Calu3 (cell line): ENCODE results near the gene C1QTNF4. TPM values are rescaled to one million over a fixed set of nuclear protein-coding genes. Genes with fewer than 3 reads are reported as not detected.

Source experiments
- BruUV-seq: library from RNA; stranded (reverse); fragments of 400-500 nt; replicated peaks from 2 replicates; lab custom pipeline; 2021; lab: Mats Ljungman, UMichigan
- CTCF ChIA-PET: fragments of 300-600 bp; sonication (Branson Sonifier 250); formaldehyde crosslinking; loops from one replicate; lab custom pipeline; 2022; ENCODE audit warnings: antibody characterized with exemption; lab: Charles Lee
- DNase-seq: peaks from one replicate; pipeline ENCODE4 v3.0.0; 2022
- H3K27ac Mint-ChIP-seq: one replicate; pipeline ENCODE4 v1.8.0; 2022; ENCODE audit warnings: mixed read lengths; ENCODE audit not compliant: unreplicated experiment
- H3K27me3 Mint-ChIP-seq: one replicate; pipeline ENCODE4 v1.8.0; 2022; ENCODE audit warnings: mixed read lengths; ENCODE audit not compliant: unreplicated experiment
- H3K36me3 Mint-ChIP-seq: one replicate; pipeline ENCODE4 v1.8.0; 2022; ENCODE audit warnings: mild to moderate bottlenecking, moderate library complexity, mixed read lengths; ENCODE audit not compliant: insufficient read depth, unreplicated experiment
- H3K4me1 Mint-ChIP-seq: one replicate; pipeline ENCODE4 v1.8.0; 2022; ENCODE audit warnings: mild to moderate bottlenecking, low read depth, mixed read lengths; ENCODE audit not compliant: unreplicated experiment
- H3K4me3 Mint-ChIP-seq: one replicate; pipeline ENCODE4 v1.8.0; 2022; ENCODE audit warnings: mild to moderate bottlenecking, low read depth, moderate library complexity, mixed read lengths; ENCODE audit not compliant: unreplicated experiment
- H3K9me3 Mint-ChIP-seq: one replicate; pipeline ENCODE4 v1.8.0; 2022; ENCODE audit warnings: low read depth, mixed read lengths; ENCODE audit not compliant: unreplicated experiment
- intact Hi-C: fragments of 100-400 bp; cut with micrococcal nuclease; formaldehyde crosslinking; loops from one replicate; pipeline ENCODE4 v1.10.0; 2022; ENCODE audit not compliant: unreplicated experiment
- total RNA-seq: library from RNA; stranded (reverse); gene quantifications from 2 replicates; pipeline ENCODE4 v1.2.3, GENCODE V29; 2022
- TF ChIP-seq, protein P1 (sequence below): fragments of 200-600 bp; IDR thresholded peaks from one replicate; pipeline ENCODE4 v1.8.0; 2022; ENCODE audit warnings: antibody characterized with exemption; ENCODE audit not compliant: unreplicated experiment

The C1QTNF4 gene
- total RNA-seq, 1 experiment from 2014 or later: not detected

DNA sequence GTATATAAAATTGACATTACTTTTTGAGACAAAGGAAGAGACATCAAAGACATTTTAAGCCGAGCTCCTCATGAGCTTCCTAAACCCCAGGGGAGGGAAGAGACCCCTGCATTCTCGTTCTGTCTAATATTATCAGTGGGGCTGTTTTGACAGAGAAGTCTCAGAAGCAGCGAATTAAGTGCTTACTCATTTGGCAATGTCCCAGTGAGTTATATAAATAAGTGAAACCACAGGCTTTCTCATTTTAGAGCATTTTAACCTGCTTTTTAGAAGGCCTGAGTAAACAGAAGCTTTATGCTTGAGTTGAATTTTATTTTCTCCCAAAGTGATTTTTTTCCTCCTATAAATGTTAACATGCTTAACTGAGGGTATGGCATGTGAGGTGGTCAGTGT is 23.2 kb upstream of the C1QTNF4 start:
- no TSS peak for BruUV-seq
- intact Hi-C loops: no loop called here
- Mint-ChIP-seq H3K27me3 (no peaks in the 10 kb centered on the region), H3K4me1 (no peaks in the 10 kb centered on the region), H3K36me3 (peaks cover 27% of the 10 kb centered on the region), H3K4me3 (no peak overlapping the region), H3K9me3 (no peaks in the 10 kb centered on the region), H3K27ac (no peak overlapping the region)
- TF ChIP-seq, protein P1, sequence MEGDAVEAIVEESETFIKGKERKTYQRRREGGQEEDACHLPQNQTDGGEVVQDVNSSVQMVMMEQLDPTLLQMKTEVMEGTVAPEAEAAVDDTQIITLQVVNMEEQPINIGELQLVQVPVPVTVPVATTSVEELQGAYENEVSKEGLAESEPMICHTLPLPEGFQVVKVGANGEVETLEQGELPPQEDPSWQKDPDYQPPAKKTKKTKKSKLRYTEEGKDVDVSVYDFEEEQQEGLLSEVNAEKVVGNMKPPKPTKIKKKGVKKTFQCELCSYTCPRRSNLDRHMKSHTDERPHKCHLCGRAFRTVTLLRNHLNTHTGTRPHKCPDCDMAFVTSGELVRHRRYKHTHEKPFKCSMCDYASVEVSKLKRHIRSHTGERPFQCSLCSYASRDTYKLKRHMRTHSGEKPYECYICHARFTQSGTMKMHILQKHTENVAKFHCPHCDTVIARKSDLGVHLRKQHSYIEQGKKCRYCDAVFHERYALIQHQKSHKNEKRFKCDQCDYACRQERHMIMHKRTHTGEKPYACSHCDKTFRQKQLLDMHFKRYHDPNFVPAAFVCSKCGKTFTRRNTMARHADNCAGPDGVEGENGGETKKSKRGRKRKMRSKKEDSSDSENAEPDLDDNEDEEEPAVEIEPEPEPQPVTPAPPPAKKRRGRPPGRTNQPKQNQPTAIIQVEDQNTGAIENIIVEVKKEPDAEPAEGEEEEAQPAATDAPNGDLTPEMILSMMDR: no peak
- CTCF ChIA-PET: no interaction called here
- no peak for DNase-seq

DNA sequence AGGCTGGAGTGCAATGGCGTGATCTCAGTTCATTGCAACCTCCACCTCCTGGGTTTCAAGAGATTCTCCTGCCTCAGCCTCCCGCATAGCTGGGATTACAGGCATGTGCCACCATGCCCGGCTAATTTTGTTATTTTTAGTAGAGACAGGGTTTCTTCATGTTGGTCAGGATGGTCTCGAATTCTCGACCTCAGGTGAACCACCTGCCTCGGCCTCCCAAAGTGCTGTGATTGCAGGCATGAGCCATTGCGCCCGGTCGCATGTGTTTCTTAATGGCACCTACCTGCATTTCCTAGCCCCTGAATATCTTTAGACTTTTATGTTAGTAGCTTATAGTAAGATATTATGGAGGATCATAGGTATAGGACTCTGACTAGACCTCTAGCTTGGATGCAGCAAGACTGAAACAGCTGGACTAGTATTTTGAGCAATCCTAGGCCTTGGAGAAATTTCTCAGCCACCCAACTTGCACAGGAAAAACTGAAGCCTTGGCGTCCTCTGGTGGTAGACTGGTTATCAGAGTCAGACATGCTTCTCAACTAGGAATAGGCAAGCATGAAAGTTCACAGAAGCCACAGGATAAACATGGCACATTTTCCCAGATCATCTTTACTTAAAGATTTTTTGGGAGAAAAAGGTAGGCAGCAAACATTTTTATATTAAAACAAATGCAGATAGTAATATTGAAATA is 22.7 kb upstream of the C1QTNF4 start:
- Mint-ChIP-seq H3K4me1 (no peaks in the 10 kb centered on the region), H3K4me3 (no peak overlapping the region), H3K36me3 (peaks cover 23% of the 10 kb centered on the region), H3K9me3 (no peaks in the 10 kb centered on the region), H3K27ac (no peak overlapping the region), H3K27me3 (no peaks in the 10 kb centered on the region)
- TF ChIP-seq, protein P1: no peak
- peak; percentile 25 for DNase-seq
- intact Hi-C loops: no loop called here
- no TSS peak for BruUV-seq
- CTCF ChIA-PET: no interaction called here

DNA sequence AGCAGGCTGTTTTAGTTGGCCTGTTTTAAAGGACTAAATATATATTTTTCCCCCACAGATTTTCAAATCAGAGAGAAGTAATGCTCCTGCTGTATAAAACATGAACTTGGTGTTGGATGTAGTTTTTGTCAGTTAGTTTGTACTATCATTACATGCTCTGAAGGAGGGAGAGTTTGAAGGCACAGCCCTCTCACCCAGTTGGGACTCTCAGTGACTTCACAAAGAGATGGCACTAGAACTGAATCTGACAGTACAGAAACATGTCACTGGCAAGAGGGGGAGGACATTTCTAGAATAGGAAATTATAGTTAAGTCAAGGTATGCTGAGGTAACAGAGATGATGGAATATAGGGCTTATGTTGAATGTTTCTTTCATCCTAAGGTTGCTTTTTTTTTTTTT is 21.0 kb upstream of the C1QTNF4 start:
- TF ChIP-seq, protein P1: no peak
- Mint-ChIP-seq H3K4me3 (no peak overlapping the region), H3K4me1 (no peaks in the 10 kb centered on the region), H3K36me3 (peaks cover 16% of the 10 kb centered on the region), H3K9me3 (no peaks in the 10 kb centered on the region), H3K27ac (no peak overlapping the region), H3K27me3 (no peaks in the 10 kb centered on the region)
- DNase-seq: no peak
- CTCF ChIA-PET: interaction anchor here (0.7 kb wide), 1 partner anchor 215 kb away, joined by 4 read pairs; no protein-coding TSS in a partner anchor
- intact Hi-C loops: no loop called here
- BruUV-seq: no TSS peak

DNA sequence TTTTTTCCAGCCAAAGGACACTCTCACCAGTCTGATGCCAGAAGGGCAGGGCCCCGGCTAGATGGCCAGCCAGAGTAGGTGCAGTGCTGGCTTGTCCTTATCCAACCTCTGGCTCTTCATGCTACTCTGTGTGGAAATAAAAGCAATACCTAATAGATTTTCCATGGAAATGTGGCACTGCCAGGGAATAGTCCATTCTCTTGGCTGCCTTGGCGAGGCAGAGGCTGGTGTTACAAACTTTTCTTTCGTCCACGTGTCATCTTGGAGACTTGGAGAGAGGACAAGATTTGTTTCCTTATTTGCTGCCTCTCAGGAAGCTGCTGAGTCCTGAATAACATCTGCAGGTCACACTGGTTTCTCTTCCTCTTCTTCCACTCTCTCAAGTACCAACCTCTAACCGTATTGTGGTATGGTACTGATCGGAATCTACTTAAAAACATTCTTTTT is 17.2 kb upstream of the C1QTNF4 start:
- Mint-ChIP-seq H3K27me3 (peaks cover 8% of the 10 kb centered on the region), H3K4me1 (no peaks in the 10 kb centered on the region), H3K9me3 (no peaks in the 10 kb centered on the region), H3K36me3 (no peaks in the 10 kb centered on the region), H3K4me3 (no peak overlapping the region), H3K27ac (no peak overlapping the region)
- TF ChIP-seq, protein P1: no peak
- DNase-seq: no peak
- no TSS peak for BruUV-seq
- CTCF ChIA-PET: no interaction called here
- intact Hi-C loops: no loop called here
